Liver (tissue), 9 donors: ENCODE data around the gene CBFA2T2. TPM values are rescaled to one million over a fixed set of nuclear protein-coding genes. Genes with fewer than 3 reads are reported as not detected.

Experiments used
- DNase-seq: peaks from one replicate; pipeline ENCODE4 v3.0.0-alpha.2; 2017; ENCODE audit warnings: low spot score
- H3K27ac ChIP-seq, 2 donors: one replicate each; pipeline ENCODE4 v1.7.0; 2013; ENCODE audit warnings: inconsistent platforms in 2 of 2, low read length in 2 of 2, control low read depth in 1 of 2, low read depth in 1 of 2, mild to moderate bottlenecking in 1 of 2
- H3K27me3 ChIP-seq, 4 donors: one replicate each; pipeline versions ENCODE4 v1.6.1 to v1.7.0; 2013; ENCODE audit warnings: low read length in 3 of 4, inconsistent platforms in 1 of 4, mild to moderate bottlenecking in 1 of 4, moderate library complexity in 1 of 4; ENCODE audit not compliant: control insufficient read depth in 4 of 4, insufficient read depth in 4 of 4
- H3K36me3 ChIP-seq, 4 donors: one replicate each; pipeline versions ENCODE4 v1.6.1 to v1.7.0; 2013; ENCODE audit warnings: low read length in 3 of 4, mild to moderate bottlenecking in 3 of 4, low read depth in 1 of 4, moderate library complexity in 1 of 4; ENCODE audit not compliant: control insufficient read depth in 4 of 4, insufficient read depth in 3 of 4
- H3K4me1 ChIP-seq, 4 donors: one replicate each; pipeline versions ENCODE4 v1.6.1 to v1.7.0; 2013; ENCODE audit warnings: low read length in 3 of 4, mild to moderate bottlenecking in 3 of 4, moderate library complexity in 1 of 4; ENCODE audit not compliant: control insufficient read depth in 4 of 4, insufficient read depth in 4 of 4
- H3K4me3 ChIP-seq, 3 donors: one replicate each; pipeline versions ENCODE4 v1.6.1 to v1.7.0; 2013; ENCODE audit warnings: low read length in 3 of 3, control low read depth in 1 of 3, low read depth in 1 of 3, mild to moderate bottlenecking in 1 of 3
- H3K9ac ChIP-seq, 2 donors: one replicate each; pipeline ENCODE4 v1.7.0; 2013; ENCODE audit warnings: low read length in 2 of 2, mild to moderate bottlenecking in 2 of 2, moderate library complexity in 2 of 2, control low read depth in 1 of 2, low read depth in 1 of 2
- H3K9me3 ChIP-seq, 4 donors: one replicate each; pipeline versions ENCODE4 v1.6.1 to v1.7.0; 2013; ENCODE audit warnings: low read length in 3 of 4; ENCODE audit not compliant: control insufficient read depth in 4 of 4
- ATF3 ChIP-seq: IDR thresholded peaks from 2 replicates; pipeline ENCODE4 v1.6.1; 2016; ENCODE audit warnings: antibody characterized with exemption
- CTCF ChIP-seq: fragments of 150-350 bp; IDR thresholded peaks from 2 replicates; pipeline ENCODE4 v1.5.1; 2017; ENCODE audit warnings: improper control_type of control experiment, low read depth, low read length; ENCODE audit not compliant: missing input control
- EGR1 ChIP-seq, 2 donors: IDR thresholded peaks; 2 replicates each; pipeline ENCODE4 v1.6.1; 2016 to 2018; ENCODE audit warnings: antibody characterized with exemption in 2 of 2, low read depth in 2 of 2
- FOXA1 ChIP-seq: IDR thresholded peaks from 2 replicates; pipeline ENCODE4 v1.6.1; 2016; ENCODE audit warnings: antibody characterized with exemption
- FOXA2 ChIP-seq: IDR thresholded peaks from 2 replicates; pipeline ENCODE4 v1.6.1; 2016; ENCODE audit warnings: antibody characterized with exemption
- GABPA ChIP-seq, 2 donors: IDR thresholded peaks in 1 of 2; conservative IDR thresholded peaks in 1 of 2; 2 replicates each; pipeline ENCODE4 v1.6.1; 2016; ENCODE audit warnings: antibody characterized with exemption in 2 of 2, mild to moderate bottlenecking in 1 of 2, moderate library complexity in 1 of 2
- HNF4A ChIP-seq, 2 donors: conservative IDR thresholded peaks; 2 replicates each; pipeline ENCODE4 v1.6.1; 2016; ENCODE audit warnings: antibody characterized with exemption in 2 of 2, mild to moderate bottlenecking in 2 of 2
- HNF4G ChIP-seq: IDR thresholded peaks from 2 replicates; pipeline ENCODE4 v1.6.1; 2016; ENCODE audit warnings: antibody characterized with exemption
- JUND ChIP-seq, 2 donors: IDR thresholded peaks; 2 replicates each; pipeline ENCODE4 v1.6.1; 2016; ENCODE audit warnings: antibody characterized with exemption in 2 of 2
- MAX ChIP-seq: IDR thresholded peaks from 2 replicates; pipeline ENCODE4 v1.6.1; 2016; ENCODE audit warnings: antibody characterized with exemption
- NR2F2 ChIP-seq: IDR thresholded peaks from 2 replicates; pipeline ENCODE4 v1.6.1; 2016; ENCODE audit warnings: antibody characterized with exemption
- RAD21 ChIP-seq, 2 donors: IDR thresholded peaks; 2 replicates each; pipeline ENCODE4 v1.6.1; 2016; ENCODE audit warnings: antibody characterized with exemption in 2 of 2, mild to moderate bottlenecking in 2 of 2
- REST ChIP-seq: IDR thresholded peaks from 2 replicates; pipeline ENCODE4 v1.6.1; 2016; ENCODE audit warnings: antibody characterized with exemption, mild to moderate bottlenecking
- RXRA ChIP-seq, 2 donors: IDR thresholded peaks; 2 replicates each; pipeline ENCODE4 v1.6.1; 2017 to 2018; ENCODE audit warnings: antibody characterized with exemption in 2 of 2, mild to moderate bottlenecking in 1 of 2
- SP1 ChIP-seq: IDR thresholded peaks from 2 replicates; pipeline ENCODE4 v1.6.1; 2018; ENCODE audit warnings: antibody characterized with exemption, mild to moderate bottlenecking
- TAF1 ChIP-seq: conservative IDR thresholded peaks from 2 replicates; pipeline ENCODE4 v1.6.1; 2016; ENCODE audit warnings: antibody characterized with exemption, mild to moderate bottlenecking
- YY1 ChIP-seq: IDR thresholded peaks from 2 replicates; pipeline ENCODE4 v1.6.1; 2016; ENCODE audit warnings: antibody characterized with exemption, mild to moderate bottlenecking
- ZBTB33 ChIP-seq: IDR thresholded peaks from 2 replicates; pipeline ENCODE4 v1.6.1; 2016; ENCODE audit warnings: antibody characterized with exemption
- WGBS: extraction: QIAGEN DNeasy Blood & Tissue Kit; methylation state at CpG from one replicate; pipeline ENCODE4 v1.1.7; 2013; 5-methylcytosine and 5-hydroxymethylcytosine counted together
- polyA plus RNA-seq, 2 donors: library from polyadenylated mRNA; stranded (reverse) in 1 of 2; unstranded in 1 of 2; fragments of 200-250 nt in 1 of 2; fragments of >200 nt in 1 of 2; fragmentation: Nextera tagmentation in 1 of 2; extraction: Ambion mirVana in 1 of 2; gene quantifications; one replicate each; pipeline versions ENCODE4 v1.2.1 to v1.2.3, GENCODE V29; 2013 to 2015
- total RNA-seq, 2 donors: library from RNA; depleted of rRNA; stranded (reverse); fragments of >200 nt; gene quantifications; one replicate each; pipeline ENCODE4 v1.2.3, GENCODE V29; 2014
- donor health status: healthy.
- donor health status: healthy.
- donor health status: healthy.
- donor health status: healthy.
- donor health status: healthy.

The CBFA2T2 gene
- total and polyA plus RNA-seq, 4 donors, result 2.0 to 5.5 (median 5.3) TPM

- Histone ChIP-seq H3K27me3 (no peaks in the 10 kb centered on the region), H3K9me3 (no peaks in the 10 kb centered on the region), H3K27ac (no peak overlapping the region), H3K4me3 (no peak overlapping the region), H3K4me1 (no peaks in the 10 kb centered on the region), H3K36me3 (no peaks in the 10 kb centered on the region), H3K9ac (no peak overlapping the region)
- 82% methylated on average over 9 of the region's 9 CpGs for WGBS
- no peak for TF ChIP-seq GABPA (IDR thresholded peaks at IDR 0.05 in 1 of 2, conservative IDR thresholded peaks at IDR 0.05 in 1 of 2)
- TF ChIP-seq MAX, result no peak
- no peak for TF ChIP-seq EGR1 (IDR thresholded peaks at IDR 0.05; ENCODE audit: low read depth in 2 of 2)
- TF ChIP-seq SP1, result no peak
- TF ChIP-seq JUND (IDR thresholded peaks at IDR 0.05), result no peak
- TF ChIP-seq REST, result no peak
- TF ChIP-seq NR2F2, result no peak
- TF ChIP-seq RAD21 (IDR thresholded peaks at IDR 0.05), result no peak
- TF ChIP-seq FOXA2, result no peak
- TF ChIP-seq ATF3, result no peak
- TF ChIP-seq RXRA (IDR thresholded peaks at IDR 0.05), result no peak
- no peak for TF ChIP-seq YY1
- no peak for TF ChIP-seq HNF4A (conservative IDR thresholded peaks at IDR 0.05)
- no peak for TF ChIP-seq HNF4G
- TF ChIP-seq TAF1, result no peak
- no peak for TF ChIP-seq FOXA1
- TF ChIP-seq CTCF, result no peak
- no peak for TF ChIP-seq ZBTB33
- no peak for DNase-seq
Measured at GRCh38 chr20:33465481-33466302, 24.2 kb upstream of the CBFA2T2 start.
